ENCODE results near the gene DAPP1.
A peak's percentile ranks its signal among the peaks of the same experiment; 100 is the strongest.

Gene DAPP1

DNA sequence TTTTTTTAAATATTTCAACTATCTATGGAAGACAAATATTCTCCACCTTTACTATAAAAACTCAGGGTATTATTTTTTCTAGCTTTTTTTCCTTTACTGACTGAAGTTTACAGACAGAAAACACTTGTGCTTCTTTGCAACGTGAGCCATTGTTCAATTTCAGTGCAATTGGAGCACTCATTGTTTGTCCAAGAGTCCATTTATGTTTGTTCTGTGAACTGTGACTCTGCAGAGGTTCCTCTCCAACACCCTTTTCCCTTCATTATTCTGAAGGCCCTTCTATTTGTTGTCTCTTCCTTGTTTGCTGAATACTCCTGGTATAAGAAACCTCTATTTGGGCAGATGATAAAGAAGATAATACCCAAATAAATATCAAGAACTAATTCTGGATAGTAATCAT, 37.4 kb downstream of the DAPP1 start:
- no peak for DNase-seq (ENCODE audit: low read depth)
- no peak for TF ChIP-seq CTCF (IDR thresholded peaks at IDR 0.05; ENCODE audit: control insufficient read depth, insufficient read depth, low read depth, low read length, missing control alignments)
- no peak overlapping the region for H3K4me3 ChIP-seq (ENCODE audit: control insufficient read depth, low read depth, low read length)

DNA sequence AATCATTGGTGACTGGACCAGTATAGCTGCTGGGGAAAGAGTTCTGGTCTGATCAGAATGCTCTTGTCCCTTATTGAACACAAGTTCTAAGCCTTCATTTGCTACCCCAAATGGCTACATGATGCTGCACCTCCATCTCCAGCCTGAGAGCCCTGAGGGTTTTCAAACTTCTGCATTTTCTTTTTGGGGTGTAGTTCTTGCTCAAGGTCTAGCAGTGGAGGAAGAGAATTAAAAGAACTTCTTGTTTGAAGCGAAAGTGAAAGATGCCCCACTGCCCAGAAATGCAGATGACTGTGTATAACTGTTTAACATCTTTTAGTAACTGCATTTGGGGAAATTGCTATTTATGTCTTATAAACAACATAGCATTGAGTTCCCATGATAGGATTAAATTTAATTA, 39.1 kb downstream of the DAPP1 start:
- TF ChIP-seq CTCF (IDR thresholded peaks at IDR 0.05; ENCODE audit: control insufficient read depth, insufficient read depth, low read depth, low read length, missing control alignments) = no peak
- DNase-seq (ENCODE audit: low read depth) = no peak
- H3K4me3 ChIP-seq (ENCODE audit: control insufficient read depth, low read depth, low read length) = no peak overlapping the region

- no peak for TF ChIP-seq CTCF (IDR thresholded peaks at IDR 0.05; ENCODE audit: control insufficient read depth, insufficient read depth, low read depth, low read length, missing control alignments)
- no peak overlapping the region for H3K4me3 ChIP-seq (ENCODE audit: control insufficient read depth, low read depth, low read length)
- peak; percentile 10 for DNase-seq (ENCODE audit: low read depth)
These were observed 39.5 kb downstream of the DAPP1 start for GRCh38 chr4:99856166-99856565.

DNA sequence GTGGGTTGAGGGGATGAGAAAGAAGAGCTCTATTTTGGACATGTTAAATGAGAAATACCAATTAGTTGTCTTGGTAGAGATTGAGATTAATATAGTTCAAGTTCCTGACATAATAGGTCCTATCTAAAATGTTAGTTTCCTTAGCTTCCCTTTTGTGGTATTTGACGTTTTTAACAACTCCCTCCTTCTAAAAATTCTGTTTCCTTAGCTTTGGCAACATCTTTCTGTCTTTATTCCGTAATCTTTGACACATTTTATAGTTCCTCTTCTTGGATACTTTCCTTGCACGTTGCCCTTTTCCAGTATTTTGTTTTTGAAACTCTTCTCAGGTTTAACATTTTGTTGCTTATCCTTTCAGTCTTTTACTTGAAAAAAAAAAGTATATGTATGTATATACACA, 40.7 kb downstream of the DAPP1 start:
- TF ChIP-seq CTCF (IDR thresholded peaks at IDR 0.05; ENCODE audit: control insufficient read depth, insufficient read depth, low read depth, low read length, missing control alignments) = no peak
- DNase-seq (ENCODE audit: low read depth) = no peak
- H3K4me3 ChIP-seq (ENCODE audit: control insufficient read depth, low read depth, low read length) = no peak overlapping the region

DNA sequence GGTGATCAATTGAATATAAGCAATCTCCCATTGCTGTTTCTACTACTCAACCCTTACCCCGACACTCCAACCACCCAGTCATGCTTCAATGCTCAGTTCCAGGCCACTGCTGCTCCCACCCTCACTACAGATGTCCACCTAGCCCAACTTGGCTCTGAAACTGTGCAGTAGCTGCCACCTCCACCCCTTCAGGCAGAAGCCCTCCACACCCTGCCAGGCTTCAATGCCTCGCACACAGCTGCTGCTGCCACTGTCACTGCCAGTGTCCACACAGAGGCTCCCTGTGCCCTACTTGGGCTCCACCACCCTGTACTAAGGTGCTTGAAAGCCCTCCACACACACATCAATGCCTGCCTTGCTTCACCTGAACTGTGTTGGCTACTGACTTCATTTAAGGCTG, 43.0 kb downstream of the DAPP1 start:
- H3K4me3 ChIP-seq (ENCODE audit: control insufficient read depth, low read depth, low read length) = no peak overlapping the region
- no peak for TF ChIP-seq CTCF (IDR thresholded peaks at IDR 0.05; ENCODE audit: control insufficient read depth, insufficient read depth, low read depth, low read length, missing control alignments)
- DNase-seq (ENCODE audit: low read depth) = no peak

GRCh38 chr4:99860521-99860920, 43.9 kb downstream of the DAPP1 start:
- no peak for TF ChIP-seq CTCF (IDR thresholded peaks at IDR 0.05; ENCODE audit: control insufficient read depth, insufficient read depth, low read depth, low read length, missing control alignments)
- no peak for DNase-seq (ENCODE audit: low read depth)
- no peak overlapping the region for H3K4me3 ChIP-seq (ENCODE audit: control insufficient read depth, low read depth, low read length)
